Osteoblast (primary cell): ENCODE data around the gene NPIPB9. TPM values are rescaled to one million over a fixed set of nuclear protein-coding genes. Genes with fewer than 3 reads are reported as not detected.
"Not testable (repeated sequence)": the region's sequence is repeated elsewhere in the genome, so short reads cannot be mapped to it uniquely, and the experiment has no call there.

Experiments
- DNase-seq: peaks from one replicate; pipeline ENCODE4 v3.0.0; 2011; ENCODE audit warnings: low spot score, mixed read lengths; ENCODE audit not compliant: insufficient read length; ENCODE audit errors: missing footprints
- H2AFZ ChIP-seq: 2 replicates; pipeline ENCODE4 v1.6.0; 2011; ENCODE audit warnings: mild to moderate bottlenecking, low read length
- H3K27ac ChIP-seq: 2 replicates; pipeline ENCODE4 v1.5.1; 2011; ENCODE audit warnings: mild to moderate bottlenecking, low read depth, low read length, moderate library complexity
- H3K27me3 ChIP-seq: 2 replicates; pipeline ENCODE4 v1.6.0; 2012; ENCODE audit warnings: mild to moderate bottlenecking, control low read depth, inconsistent platforms, low read length, moderate library complexity; ENCODE audit not compliant: insufficient read depth
- H3K36me3 ChIP-seq: 2 replicates; pipeline ENCODE4 v1.5.1; 2011; ENCODE audit warnings: mild to moderate bottlenecking, low read length, control low read depth, moderate library complexity; ENCODE audit not compliant: insufficient read depth
- H3K4me1 ChIP-seq: 2 replicates; pipeline ENCODE4 v1.5.1; 2011; ENCODE audit warnings: mild to moderate bottlenecking, low read length, control low read depth, moderate library complexity; ENCODE audit not compliant: insufficient read depth
- H3K4me2 ChIP-seq: 2 replicates; pipeline ENCODE4 v1.6.0; 2011; ENCODE audit warnings: mild to moderate bottlenecking, low read length; ENCODE audit not compliant: insufficient read depth
- H3K4me3 ChIP-seq: fragments of 200-600 bp; sonication (generic); 3 replicates; pipeline ENCODE4 v1.5.1; 2012; ENCODE audit warnings: mild to moderate bottlenecking, low read length, inconsistent platforms; ENCODE audit not compliant: insufficient read depth
- H3K79me2 ChIP-seq: 2 replicates; pipeline ENCODE4 v1.6.0; 2012; ENCODE audit warnings: mild to moderate bottlenecking, low read length, control low read depth, inconsistent platforms; ENCODE audit not compliant: insufficient read depth
- H3K9me3 ChIP-seq: 2 replicates; pipeline ENCODE4 v1.5.1; 2011; ENCODE audit warnings: low read depth, low read length, control low read depth
- H4K20me1 ChIP-seq: 2 replicates; pipeline ENCODE4 v1.6.0; 2012; ENCODE audit warnings: mild to moderate bottlenecking, low read length, control low read depth; ENCODE audit not compliant: insufficient read depth
- total RNA-seq: library from RNA; depleted of rRNA; stranded (reverse); fragments of >200 nt; gene quantifications from 2 replicates; pipeline ENCODE4 v1.2.3, GENCODE V29; 2012

NPIPB9 gene
- 1.8 and 2.7 TPM in 2 replicates for total RNA-seq

GRCh38 chr16:28751487-28751886 lies at the start of gene NPIPB9:
Gene NPIPB9, plus strand, starts transcription at chr16:28751787.
- not testable (repeated sequence) for H3K4me3 ChIP-seq, H3K4me1 ChIP-seq, H3K79me2 ChIP-seq, H3K27me3 ChIP-seq, DNase-seq, H3K9me3 ChIP-seq, H2AFZ ChIP-seq, H3K36me3 ChIP-seq, H3K27ac ChIP-seq, H3K4me2 ChIP-seq, H4K20me1 ChIP-seq

DNA sequence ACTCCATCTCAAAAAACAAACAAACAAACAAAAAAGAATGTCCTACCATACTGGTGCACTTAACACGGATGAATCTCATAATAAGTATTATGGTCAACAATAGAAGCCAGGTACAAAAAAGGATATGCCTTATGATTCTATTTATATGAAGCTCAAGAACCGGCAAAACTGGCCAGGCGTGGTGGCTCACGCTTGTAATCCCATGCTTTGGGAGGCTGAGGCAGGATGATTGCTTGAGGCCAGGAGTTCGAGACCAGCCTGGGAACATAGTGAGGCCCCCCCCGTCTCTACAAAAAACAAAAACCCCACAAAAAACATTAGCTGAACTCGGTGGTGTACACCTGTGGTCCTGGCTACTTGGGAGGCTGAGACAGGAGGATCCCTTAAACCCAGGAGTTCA lies 47.3 kb upstream of the NPIPB9 start:
- H3K4me1 ChIP-seq, H2AFZ ChIP-seq, H3K9me3 ChIP-seq, H3K36me3 ChIP-seq, H3K4me3 ChIP-seq, H3K4me2 ChIP-seq, H3K27ac ChIP-seq, H3K27me3 ChIP-seq, H4K20me1 ChIP-seq, DNase-seq, H3K79me2 ChIP-seq: not testable (repeated sequence)

- not testable (repeated sequence) for H3K36me3 ChIP-seq, H3K79me2 ChIP-seq
Measured at GRCh38 chr16:28711220-28712083, 40.1 kb upstream of the NPIPB9 start, which contains the start of gene EIF3C. Gene EIF3C, plus strand, starts transcription at chr16:28711464. Its CDS starts 223 bp downstream, at chr16:28711687.

GRCh38 chr16:28722852-28723650 lies 28.5 kb upstream of the NPIPB9 start:
- H3K4me1 ChIP-seq, H4K20me1 ChIP-seq, H3K27ac ChIP-seq, H3K4me2 ChIP-seq, H3K27me3 ChIP-seq, H3K36me3 ChIP-seq, H3K4me3 ChIP-seq, DNase-seq, H3K9me3 ChIP-seq, H2AFZ ChIP-seq, H3K79me2 ChIP-seq: not testable (repeated sequence)

More at GRCh38 chr16:28711220-28712083, 40.1 kb upstream of the NPIPB9 start, which contains the start of gene EIF3C:
- H2AFZ ChIP-seq, DNase-seq, H3K27me3 ChIP-seq, H3K27ac ChIP-seq, H3K4me2 ChIP-seq, H3K4me3 ChIP-seq, H4K20me1 ChIP-seq, H3K4me1 ChIP-seq, H3K9me3 ChIP-seq: not testable (repeated sequence)

GRCh38 chr16:28731253-28731652 lies 20.3 kb upstream of the NPIPB9 start:
- H3K4me1 ChIP-seq, H2AFZ ChIP-seq: not testable (repeated sequence)

DNA sequence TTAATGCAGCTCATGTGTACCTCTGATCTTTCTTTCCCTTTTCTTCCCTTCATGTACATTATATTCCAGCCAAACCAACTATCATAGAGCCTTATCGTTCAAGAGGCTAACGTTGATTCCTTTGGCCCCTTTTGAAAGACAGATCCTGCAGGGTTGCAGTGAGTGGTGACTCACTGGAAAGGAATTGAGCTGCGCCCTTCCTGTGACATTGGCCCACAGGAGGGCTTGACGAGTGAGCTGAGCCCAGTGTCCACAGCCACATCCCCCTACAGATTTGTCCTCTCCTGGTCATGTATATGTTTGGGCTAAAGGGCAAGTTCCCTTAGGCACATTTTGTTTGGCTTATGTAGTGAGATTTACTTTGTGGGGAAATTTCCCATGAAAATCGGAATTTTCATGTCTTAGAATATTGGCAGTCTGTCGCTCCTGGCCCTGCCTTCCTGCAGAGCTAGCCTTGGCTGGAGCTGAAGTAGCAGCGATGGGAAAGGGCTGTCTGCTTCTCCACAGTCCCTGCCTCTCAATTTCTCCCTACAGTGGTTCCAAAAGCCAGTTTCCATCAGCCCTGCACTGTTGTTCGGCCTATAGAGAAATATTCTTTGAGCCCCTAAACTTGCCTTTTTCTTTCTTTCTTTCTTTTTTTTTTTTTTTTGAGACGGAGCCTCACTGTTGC lies 19.0 kb upstream of the NPIPB9 start:
- not testable (repeated sequence) for H3K36me3 ChIP-seq, H2AFZ ChIP-seq, H3K4me2 ChIP-seq, H4K20me1 ChIP-seq, H3K9me3 ChIP-seq, H3K79me2 ChIP-seq, H3K4me3 ChIP-seq, H3K27me3 ChIP-seq, DNase-seq, H3K4me1 ChIP-seq, H3K27ac ChIP-seq

More at GRCh38 chr16:28731253-28731652, 20.3 kb upstream of the NPIPB9 start:
- not testable (repeated sequence) for H4K20me1 ChIP-seq, DNase-seq, H3K4me3 ChIP-seq, H3K4me2 ChIP-seq, H3K79me2 ChIP-seq, H3K36me3 ChIP-seq, H3K27ac ChIP-seq, H3K27me3 ChIP-seq, H3K9me3 ChIP-seq

DNA sequence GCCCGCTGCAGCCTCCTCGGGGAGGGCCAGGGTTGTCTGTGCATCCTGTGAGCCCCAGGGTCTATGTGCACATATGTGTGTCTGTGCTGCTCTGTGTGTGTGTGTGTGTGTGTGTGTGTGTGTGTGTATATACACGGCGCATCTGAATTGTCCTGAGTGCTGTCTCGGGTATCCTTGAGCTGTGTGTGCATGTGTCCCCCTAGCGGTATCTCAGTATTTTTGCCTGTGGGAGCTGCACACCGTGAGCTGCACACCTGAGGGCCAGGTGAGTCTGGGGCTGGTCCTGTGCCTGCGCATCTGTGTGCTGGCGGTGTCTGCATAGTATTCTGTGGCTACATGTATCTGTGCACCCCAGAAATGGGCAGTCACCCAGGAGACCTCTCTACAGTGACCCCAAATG lies 11.8 kb upstream of the NPIPB9 start:
- not testable (repeated sequence) for H3K4me1 ChIP-seq, H3K4me2 ChIP-seq, DNase-seq, H3K79me2 ChIP-seq, H3K27ac ChIP-seq, H2AFZ ChIP-seq, H3K9me3 ChIP-seq, H3K36me3 ChIP-seq, H4K20me1 ChIP-seq, H3K4me3 ChIP-seq, H3K27me3 ChIP-seq

GRCh38 chr16:28740631-28741030 lies 11.0 kb upstream of the NPIPB9 start:
- not testable (repeated sequence) for DNase-seq, H3K27me3 ChIP-seq, H3K4me3 ChIP-seq, H3K27ac ChIP-seq, H3K36me3 ChIP-seq, H4K20me1 ChIP-seq, H3K9me3 ChIP-seq, H3K4me1 ChIP-seq, H3K4me2 ChIP-seq, H3K79me2 ChIP-seq, H2AFZ ChIP-seq
